Tibial nerve (tissue), 4 donors: ENCODE data around the gene LPIN1. TPM values are rescaled to one million over a fixed set of nuclear protein-coding genes. Genes with fewer than 3 reads are reported as not detected.
"Not testable (repeated sequence)": the region's sequence is repeated elsewhere in the genome, so short reads cannot be mapped to it uniquely, and the experiment has no call there.

Experiments used
- DNase-seq, 2 donors: peaks; one replicate each; pipeline ENCODE4 v3.0.0-alpha.2; 2019; ENCODE audit warnings: low spot score in 2 of 2
- H3K27ac ChIP-seq, 4 donors: fragments of 200-600 bp; sonication (generic) in 3 of 4; one replicate each; pipeline ENCODE4 v1.5.1; 2017 to 2019; ENCODE audit warnings: mild to moderate bottlenecking in 1 of 4
- H3K27me3 ChIP-seq, 2 donors: fragments of 200-600 bp; sonication (generic) in 1 of 2; one replicate each; pipeline versions ENCODE4 v1.5.1 to v1.6.0; 2017 to 2019
- H3K36me3 ChIP-seq, 3 donors: fragments of 200-600 bp; sonication (generic); one replicate each; pipeline ENCODE4 v1.5.1; 2018 to 2019
- H3K4me1 ChIP-seq, 4 donors: fragments of 200-600 bp; sonication (generic) in 3 of 4; one replicate each; pipeline ENCODE4 v1.5.1; 2017 to 2019
- H3K4me3 ChIP-seq, 4 donors: fragments of 200-600 bp; sonication (generic) in 3 of 4; one replicate each; pipeline ENCODE4 v1.5.1; 2017 to 2019; ENCODE audit warnings: mild to moderate bottlenecking in 1 of 4, moderate library complexity in 1 of 4
- H3K9me3 ChIP-seq, 4 donors: fragments of 200-600 bp; sonication (generic) in 3 of 4; one replicate each; pipeline ENCODE4 v1.5.1; 2017 to 2019
- EP300 ChIP-seq, 2 donors: sonication (generic); formaldehyde crosslinking; IDR thresholded peaks; one replicate each; pipeline ENCODE4 v1.6.1; 2017; ENCODE audit warnings: antibody characterized with exemption in 2 of 2, mild to moderate bottlenecking in 1 of 2
- POLR2A ChIP-seq, 2 donors: fragments of 450-650 bp; IDR thresholded peaks; one replicate each; pipeline ENCODE4 v1.6.1; 2017; ENCODE audit warnings: antibody characterized with exemption in 2 of 2, mild to moderate bottlenecking in 2 of 2, moderate library complexity in 2 of 2
- WGBS, 2 donors: methylation state at CpG; one replicate each; pipeline ENCODE4 v1.1.5; 2018; 5-methylcytosine and 5-hydroxymethylcytosine counted together
- total RNA-seq, 4 donors: library from RNA; depleted of rRNA; stranded (reverse); fragments of >200 nt; gene quantifications; one replicate each; pipeline ENCODE4 v1.1.0, GENCODE V29; 2016
- TF ChIP-seq, protein P1 (sequence below), 5 experiments: fragments of 200-600 bp in 3 of 5; fragments of 450-650 bp in 2 of 5; sonication (generic) in 3 of 5; IDR thresholded peaks; one replicate each; pipeline ENCODE4 v1.5.1; 2016 to 2019; ENCODE audit warnings: antibody characterized with exemption in 5 of 5, mild to moderate bottlenecking in 3 of 5, moderate library complexity in 2 of 5

The LPIN1 gene
- total RNA-seq, 4 donors from 2014 or later, result 170 to 202 (median 172) TPM

DNA sequence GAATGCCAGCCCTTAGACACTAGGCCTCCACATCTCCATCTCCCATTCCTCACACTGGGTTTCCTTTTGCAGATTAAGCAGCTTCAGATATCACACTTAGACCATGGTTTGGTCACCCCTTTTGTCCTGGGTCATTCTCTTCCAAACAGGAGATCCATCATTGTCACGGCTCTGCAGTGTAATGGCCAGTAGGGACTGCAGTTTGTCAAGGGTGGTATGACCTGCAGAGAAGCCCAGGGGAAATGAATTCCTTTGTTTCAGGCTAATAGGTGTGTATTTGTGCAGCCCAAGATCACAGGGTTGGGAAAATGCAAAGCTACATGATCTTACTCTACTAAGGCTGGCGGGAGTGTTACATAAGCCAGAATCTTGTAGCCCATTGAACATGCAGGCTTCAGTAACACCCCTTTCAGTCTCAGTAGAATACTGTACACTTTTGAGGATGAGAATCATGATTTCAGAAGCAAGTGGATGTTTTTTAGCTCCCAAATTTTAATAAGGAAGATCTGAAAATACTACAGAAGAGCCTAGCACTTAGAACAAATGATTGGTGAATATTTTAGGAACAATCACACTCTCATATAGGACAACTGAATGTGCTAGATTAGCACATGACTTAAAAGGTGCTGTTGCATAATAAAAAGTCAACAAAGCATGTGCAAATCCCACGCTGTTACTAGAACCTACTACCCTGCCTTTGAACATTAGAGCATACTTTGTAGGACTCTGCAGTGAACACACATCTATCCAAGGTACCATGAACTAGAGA lies 24.0 kb upstream of the LPIN1 start:
- no peaks in the 10 kb centered on the region for H3K36me3 ChIP-seq
- no peaks in the 10 kb centered on the region for H3K9me3 ChIP-seq
- H3K4me3 ChIP-seq, result no peak overlapping the region
- no peak for DNase-seq
- H3K4me1 ChIP-seq, result peaks cover 0 to 25% (median 6%) of the 10 kb centered on the region in 4 donors
- no peaks in the 10 kb centered on the region for H3K27me3 ChIP-seq
- TF ChIP-seq POLR2A (IDR thresholded peaks at IDR 0.05) (no peak), EP300 (IDR thresholded peaks at IDR 0.05) (no peak)
- TF ChIP-seq, protein P1, sequence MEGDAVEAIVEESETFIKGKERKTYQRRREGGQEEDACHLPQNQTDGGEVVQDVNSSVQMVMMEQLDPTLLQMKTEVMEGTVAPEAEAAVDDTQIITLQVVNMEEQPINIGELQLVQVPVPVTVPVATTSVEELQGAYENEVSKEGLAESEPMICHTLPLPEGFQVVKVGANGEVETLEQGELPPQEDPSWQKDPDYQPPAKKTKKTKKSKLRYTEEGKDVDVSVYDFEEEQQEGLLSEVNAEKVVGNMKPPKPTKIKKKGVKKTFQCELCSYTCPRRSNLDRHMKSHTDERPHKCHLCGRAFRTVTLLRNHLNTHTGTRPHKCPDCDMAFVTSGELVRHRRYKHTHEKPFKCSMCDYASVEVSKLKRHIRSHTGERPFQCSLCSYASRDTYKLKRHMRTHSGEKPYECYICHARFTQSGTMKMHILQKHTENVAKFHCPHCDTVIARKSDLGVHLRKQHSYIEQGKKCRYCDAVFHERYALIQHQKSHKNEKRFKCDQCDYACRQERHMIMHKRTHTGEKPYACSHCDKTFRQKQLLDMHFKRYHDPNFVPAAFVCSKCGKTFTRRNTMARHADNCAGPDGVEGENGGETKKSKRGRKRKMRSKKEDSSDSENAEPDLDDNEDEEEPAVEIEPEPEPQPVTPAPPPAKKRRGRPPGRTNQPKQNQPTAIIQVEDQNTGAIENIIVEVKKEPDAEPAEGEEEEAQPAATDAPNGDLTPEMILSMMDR (IDR thresholded peaks at IDR 0.05), result no peak
- 76 to 90% methylated on average over 3 of the region's 3 CpGs for WGBS, 2 donors
- H3K27ac ChIP-seq, result no peak overlapping the region

DNA sequence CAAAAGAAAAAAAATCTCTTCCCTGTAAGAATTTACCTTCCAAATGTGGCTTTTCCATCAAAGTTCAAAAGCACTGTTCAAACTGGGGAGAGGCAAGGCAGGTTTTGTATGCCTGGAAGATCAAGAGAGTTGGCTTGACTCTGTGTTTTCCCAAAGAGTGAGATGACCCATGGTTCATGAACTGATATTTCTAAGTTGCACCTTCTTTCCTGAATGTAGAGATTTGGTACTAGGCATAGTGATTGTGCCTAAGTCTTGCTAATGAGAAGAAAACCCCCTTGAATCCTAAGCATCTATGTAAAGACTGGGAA lies 23.4 kb upstream of the LPIN1 start:
- TF ChIP-seq POLR2A (IDR thresholded peaks at IDR 0.05), result no peak
- no peak for TF ChIP-seq EP300 (IDR thresholded peaks at IDR 0.05)
- TF ChIP-seq, protein P1 (IDR thresholded peaks at IDR 0.05), result no peak

DNA sequence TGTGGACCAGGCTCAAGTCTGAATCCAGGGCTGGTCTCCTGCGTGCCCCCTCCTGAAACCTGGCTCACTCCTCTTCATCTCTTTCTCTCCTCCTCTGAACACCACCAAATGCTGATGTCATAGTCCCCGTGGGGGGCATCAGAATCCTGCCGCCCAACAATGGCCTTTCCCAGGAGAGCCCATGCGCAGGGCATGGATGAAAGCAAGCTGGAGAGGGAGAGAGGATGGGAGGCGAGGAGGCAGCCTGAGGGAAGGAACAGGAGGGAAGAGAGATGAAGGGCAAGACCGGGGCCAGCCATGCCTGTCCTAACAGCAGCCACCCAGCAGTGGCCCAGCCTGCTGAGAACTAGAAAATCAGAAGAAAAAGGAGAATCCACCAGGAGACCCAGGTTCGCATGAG lies 22.3 kb upstream of the LPIN1 start:
- DNase-seq, result no peak
- Histone ChIP-seq H3K9me3 (no peaks in the 10 kb centered on the region), H3K4me1 (peaks cover 0 to 9% (median under 1%) of the 10 kb centered on the region in 4 donors), H3K4me3 (no peak overlapping the region), H3K27me3 (no peaks in the 10 kb centered on the region), H3K36me3 (no peaks in the 10 kb centered on the region), H3K27ac (no peak overlapping the region)
- TF ChIP-seq EP300 (IDR thresholded peaks at IDR 0.05), result no peak
- no peak for TF ChIP-seq POLR2A (IDR thresholded peaks at IDR 0.05)
- TF ChIP-seq, protein P1 (IDR thresholded peaks at IDR 0.05), result no peak
- 83 to 85% methylated on average over 7 of the region's 7 CpGs for WGBS, 2 donors

More for the DNA sequence above, 23.4 kb upstream of the LPIN1 start:
- Histone ChIP-seq H3K4me3 (no peak overlapping the region), H3K27me3 (no peaks in the 10 kb centered on the region), H3K27ac (no peak overlapping the region), H3K36me3 (no peaks in the 10 kb centered on the region), H3K9me3 (no peaks in the 10 kb centered on the region), H3K4me1 (peaks cover 0 to 21% (median 6%) of the 10 kb centered on the region in 4 donors)
- DNase-seq, result no peak

DNA sequence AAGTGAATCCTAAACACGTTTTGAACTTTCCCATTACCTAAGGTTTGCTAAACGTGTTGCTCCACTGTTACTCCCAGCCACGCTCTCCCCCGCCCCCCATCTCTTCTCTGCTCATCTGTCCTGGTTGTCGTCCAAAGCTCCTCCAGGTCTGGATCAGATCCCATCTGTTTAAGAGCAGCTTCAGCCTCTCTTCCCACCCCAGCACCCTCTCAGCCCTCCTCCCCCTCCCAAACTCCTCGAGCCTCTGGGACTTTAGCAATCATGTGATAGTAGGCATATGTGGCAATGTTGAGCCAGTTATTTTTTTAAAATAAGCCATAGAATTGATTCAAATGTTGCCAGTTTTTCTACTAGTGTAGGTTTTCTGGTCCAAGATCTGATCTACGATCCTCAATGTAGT lies 20.0 kb upstream of the LPIN1 start:
- Histone ChIP-seq H3K4me3 (no peak overlapping the region), H3K36me3 (no peaks in the 10 kb centered on the region), H3K4me1 (no peaks in the 10 kb centered on the region), H3K27ac (no peak overlapping the region), H3K27me3 (no peaks in the 10 kb centered on the region), H3K9me3 (no peaks in the 10 kb centered on the region)
- WGBS, 2 donors, result 57 to 58% methylated on average over 7 of the region's 7 CpGs
- TF ChIP-seq, protein P1 (IDR thresholded peaks at IDR 0.05), result no peak
- TF ChIP-seq EP300 (IDR thresholded peaks at IDR 0.05) (no peak), POLR2A (IDR thresholded peaks at IDR 0.05) (no peak)
- no peak for DNase-seq

- Histone ChIP-seq H3K4me1 (no peaks in the 10 kb centered on the region), H3K27ac (no peak overlapping the region), H3K27me3 (no peaks in the 10 kb centered on the region), H3K4me3 (no peak overlapping the region), H3K36me3 (no peaks in the 10 kb centered on the region), H3K9me3 (no peaks in the 10 kb centered on the region)
- DNase-seq, result no peak
- 73 to 84% methylated on average over 2 of the region's 2 CpGs for WGBS, 2 donors
- TF ChIP-seq EP300 (IDR thresholded peaks at IDR 0.05), result no peak
- TF ChIP-seq, protein P1 (IDR thresholded peaks at IDR 0.05), result no peak
- TF ChIP-seq POLR2A (IDR thresholded peaks at IDR 0.05), result no peak
Measured at GRCh38 chr2:11729362-11730212, 16.8 kb upstream of the LPIN1 start.

DNA sequence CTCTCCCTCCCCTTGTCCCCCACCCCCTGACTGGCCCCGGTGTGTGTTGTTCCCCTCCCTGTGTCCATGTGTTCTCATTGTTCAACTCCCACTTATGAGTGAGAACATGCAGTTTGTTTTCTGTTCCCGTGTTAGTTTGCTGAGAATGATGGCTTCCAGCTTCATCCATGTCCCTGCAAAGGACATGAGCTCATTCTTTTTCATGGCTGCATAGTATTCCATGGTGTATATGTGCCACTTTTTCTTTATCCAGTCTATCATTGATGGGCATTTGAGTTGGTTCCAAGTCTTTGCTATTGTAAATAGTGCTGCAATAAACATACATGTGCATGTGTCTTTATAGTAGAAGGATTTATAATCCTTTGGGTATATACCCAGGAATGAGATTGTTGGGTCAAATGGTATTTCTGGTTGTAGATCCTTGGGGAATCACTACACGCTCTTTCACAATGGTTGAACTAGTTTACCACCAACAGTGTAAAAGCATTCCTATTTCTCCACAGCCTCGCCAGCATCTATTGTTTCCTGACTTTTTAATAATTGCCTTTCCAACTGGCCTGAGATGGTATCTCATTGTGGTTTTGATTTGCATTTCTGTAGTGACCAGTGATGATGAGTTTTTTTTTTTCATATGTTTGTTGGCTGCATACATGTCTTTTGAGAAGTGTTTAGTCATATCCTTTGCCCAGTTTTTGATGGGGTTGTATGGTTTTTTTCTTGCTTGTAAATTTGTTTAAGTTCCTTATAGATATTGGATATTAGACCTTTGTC lies 15.0 kb upstream of the LPIN1 start:
- not testable (repeated sequence) for H3K27me3 ChIP-seq, H3K4me3 ChIP-seq, DNase-seq, H3K4me1 ChIP-seq, H3K27ac ChIP-seq, H3K36me3 ChIP-seq, H3K9me3 ChIP-seq
- 73 to 79% methylated on average over 4 of the region's 4 CpGs for WGBS, 2 donors
